KMS-11 (cell line): Measurements from ENCODE around the gene SPACA4.

Experiments used
- H2AFZ ChIP-seq: fragments of 200-600 bp; sonication (generic); 2 replicates; pipeline ENCODE4 v1.6.1; 2016; ENCODE audit warnings: antibody characterized with exemption, mixed run types, low read depth
- H3K27ac ChIP-seq: fragments of 200-600 bp; sonication (generic); 2 replicates; pipeline ENCODE4 v1.6.1; 2016; ENCODE audit warnings: mild to moderate bottlenecking, mixed run types
- H3K27me3 ChIP-seq: fragments of 200-600 bp; sonication (generic); 2 replicates; pipeline ENCODE4 v1.6.1; 2017; ENCODE audit warnings: mild to moderate bottlenecking, low read depth, mixed run types, moderate library complexity; ENCODE audit not compliant: insufficient read depth
- H3K36me3 ChIP-seq: fragments of 200-600 bp; sonication (generic); 2 replicates; pipeline ENCODE4 v1.6.1; 2017; ENCODE audit warnings: mild to moderate bottlenecking, mixed run types; ENCODE audit not compliant: insufficient read depth
- H3K4me1 ChIP-seq: fragments of 200-600 bp; sonication (generic); 2 replicates; pipeline ENCODE4 v1.6.1; 2016; ENCODE audit warnings: mild to moderate bottlenecking, low read depth, mixed run types; ENCODE audit not compliant: poor library complexity, severe bottlenecking
- H3K4me2 ChIP-seq: fragments of 200-600 bp; sonication (generic); 2 replicates; pipeline ENCODE4 v1.7.0; 2016; ENCODE audit warnings: mild to moderate bottlenecking, mixed run types
- H3K4me3 ChIP-seq: fragments of 200-600 bp; sonication (generic); IDR thresholded peaks from 2 replicates; pipeline ENCODE4 v1.6.1; 2017; ENCODE audit warnings: low read depth, low read length, mixed read lengths; ENCODE audit not compliant: insufficient read depth
- H3K79me2 ChIP-seq: fragments of 200-600 bp; sonication (generic); 2 replicates; pipeline ENCODE4 v1.6.1; 2016; ENCODE audit warnings: low read depth, mixed run types; ENCODE audit not compliant: insufficient read depth
- H3K9ac ChIP-seq: fragments of 200-600 bp; sonication (generic); 2 replicates; pipeline ENCODE4 v1.6.1; 2016; ENCODE audit warnings: mild to moderate bottlenecking, mixed run types
- H4K20me1 ChIP-seq: fragments of 200-600 bp; sonication (generic); 2 replicates; pipeline ENCODE4 v1.6.1; 2016; ENCODE audit warnings: mild to moderate bottlenecking, mixed run types; ENCODE audit not compliant: insufficient read depth
- TF ChIP-seq, protein P1 (sequence below): fragments of 200-600 bp; sonication (generic); conservative IDR thresholded peaks from 2 replicates; pipeline ENCODE4 v1.6.1; 2017; ENCODE audit warnings: low read depth, mild to moderate bottlenecking, antibody characterized with exemption, low read length, moderate library complexity, mixed read lengths

SPACA4 gene, protein sequence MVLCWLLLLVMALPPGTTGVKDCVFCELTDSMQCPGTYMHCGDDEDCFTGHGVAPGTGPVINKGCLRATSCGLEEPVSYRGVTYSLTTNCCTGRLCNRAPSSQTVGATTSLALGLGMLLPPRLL

GRCh38 chr19:48606463-48607358, at the start of gene SPACA4:
TSS of gene SPACA4 (plus strand) at chr19:48606742. CDS start at chr19:48606979, 237 bp downstream.
- TF ChIP-seq, protein P1, sequence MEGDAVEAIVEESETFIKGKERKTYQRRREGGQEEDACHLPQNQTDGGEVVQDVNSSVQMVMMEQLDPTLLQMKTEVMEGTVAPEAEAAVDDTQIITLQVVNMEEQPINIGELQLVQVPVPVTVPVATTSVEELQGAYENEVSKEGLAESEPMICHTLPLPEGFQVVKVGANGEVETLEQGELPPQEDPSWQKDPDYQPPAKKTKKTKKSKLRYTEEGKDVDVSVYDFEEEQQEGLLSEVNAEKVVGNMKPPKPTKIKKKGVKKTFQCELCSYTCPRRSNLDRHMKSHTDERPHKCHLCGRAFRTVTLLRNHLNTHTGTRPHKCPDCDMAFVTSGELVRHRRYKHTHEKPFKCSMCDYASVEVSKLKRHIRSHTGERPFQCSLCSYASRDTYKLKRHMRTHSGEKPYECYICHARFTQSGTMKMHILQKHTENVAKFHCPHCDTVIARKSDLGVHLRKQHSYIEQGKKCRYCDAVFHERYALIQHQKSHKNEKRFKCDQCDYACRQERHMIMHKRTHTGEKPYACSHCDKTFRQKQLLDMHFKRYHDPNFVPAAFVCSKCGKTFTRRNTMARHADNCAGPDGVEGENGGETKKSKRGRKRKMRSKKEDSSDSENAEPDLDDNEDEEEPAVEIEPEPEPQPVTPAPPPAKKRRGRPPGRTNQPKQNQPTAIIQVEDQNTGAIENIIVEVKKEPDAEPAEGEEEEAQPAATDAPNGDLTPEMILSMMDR, result no peak
- H3K79me2 ChIP-seq, result no peaks in the 10 kb centered on the region
- H4K20me1 ChIP-seq, result no peaks in the 10 kb centered on the region
- H3K4me2 ChIP-seq, result no peak within 1 kb of the TSS
- no peak within 1 kb of the TSS for H3K9ac ChIP-seq
- no peak within 1 kb of the TSS for H3K4me3 ChIP-seq
- H3K27ac ChIP-seq, result no peak within 1 kb of the TSS
- H3K36me3 ChIP-seq, result no peaks in the 10 kb centered on the region
- H3K4me1 ChIP-seq, result peaks cover 6% of the 10 kb centered on the region
- peaks cover 38% of the 10 kb centered on the region for H3K27me3 ChIP-seq
- H2AFZ ChIP-seq, result no peak within 1 kb of the TSS

GRCh38 chr19:48556825-48557224, 49.7 kb upstream of the SPACA4 start:
- Histone ChIP-seq H3K4me2 (no peak overlapping the region), H4K20me1 (no peaks in the 10 kb centered on the region), H3K4me3 (no peak overlapping the region), H3K36me3 (no peaks in the 10 kb centered on the region), H3K27ac (no peak overlapping the region), H3K79me2 (no peaks in the 10 kb centered on the region), H3K27me3 (peaks cover 70% of the 10 kb centered on the region), H3K9ac (no peak overlapping the region), H3K4me1 (no peaks in the 10 kb centered on the region), H2AFZ (no peak overlapping the region)
- TF ChIP-seq, protein P1, result no peak

DNA sequence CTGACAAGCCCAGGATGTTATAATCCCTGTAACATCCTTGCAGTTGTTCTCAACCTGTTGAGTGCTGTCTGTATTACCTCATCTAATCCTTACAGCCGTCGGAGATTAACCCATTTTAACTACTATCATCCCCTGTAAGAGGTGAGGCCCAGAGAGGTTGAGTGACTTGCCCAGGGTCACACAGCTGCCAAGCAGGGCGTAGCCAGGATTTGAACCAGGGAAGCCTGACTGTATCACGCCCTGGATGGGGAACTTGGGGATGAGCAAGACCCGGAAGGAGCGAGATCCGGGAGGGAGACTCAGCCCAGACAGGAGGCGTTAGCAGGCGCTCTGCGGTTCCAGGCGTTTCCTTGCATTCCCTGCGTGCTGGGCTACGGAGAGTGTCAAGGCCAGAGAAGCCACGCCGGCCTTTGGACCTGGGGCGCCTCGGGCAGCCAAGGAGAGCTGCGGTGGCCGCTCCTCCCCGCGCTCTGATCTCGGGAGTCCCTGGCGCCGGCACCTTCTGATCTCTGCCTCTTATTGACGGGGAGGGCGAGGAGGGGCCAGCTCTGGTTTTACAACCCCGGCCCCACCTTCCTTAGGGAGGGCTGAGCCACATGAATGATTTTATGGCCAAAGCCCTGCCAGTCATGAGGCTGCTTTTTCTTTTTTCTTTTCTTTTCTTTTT, 48.4 kb upstream of the SPACA4 start:
- Histone ChIP-seq H2AFZ (no peak overlapping the region), H3K27me3 (peaks cover 62% of the 10 kb centered on the region), H4K20me1 (no peaks in the 10 kb centered on the region), H3K27ac (no peak overlapping the region), H3K9ac (no peak overlapping the region), H3K4me2 (no peak overlapping the region), H3K79me2 (no peaks in the 10 kb centered on the region), H3K4me1 (no peaks in the 10 kb centered on the region), H3K4me3 (no peak overlapping the region), H3K36me3 (no peaks in the 10 kb centered on the region)
- TF ChIP-seq, protein P1, result no peak

DNA sequence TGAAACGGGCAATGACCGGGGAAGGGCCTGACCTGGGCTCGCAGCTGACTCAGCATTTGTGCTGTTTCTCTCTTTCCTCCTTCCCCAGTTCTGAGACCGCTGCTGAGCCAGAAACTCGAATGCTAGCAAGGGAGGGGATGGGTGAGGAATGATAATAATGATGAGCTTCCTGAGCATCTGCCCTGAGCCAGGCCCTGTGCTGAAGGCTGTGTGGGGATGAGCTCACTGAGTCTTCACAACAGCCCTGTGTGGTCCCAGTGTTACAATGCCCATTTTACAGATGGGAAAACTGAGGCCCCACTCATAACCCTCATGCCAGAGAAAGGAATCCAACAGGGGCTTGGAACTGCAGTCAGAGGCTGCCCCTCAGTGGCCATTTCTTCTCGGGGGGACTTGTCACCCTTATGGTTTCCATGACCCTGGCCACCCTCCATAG, 46.4 kb upstream of the SPACA4 start:
- Histone ChIP-seq H3K4me3 (no peak overlapping the region), H2AFZ (no peak overlapping the region), H3K27ac (no peak overlapping the region), H3K79me2 (no peaks in the 10 kb centered on the region), H3K27me3 (peaks cover 53% of the 10 kb centered on the region), H3K4me1 (no peaks in the 10 kb centered on the region), H3K4me2 (no peak overlapping the region), H3K9ac (no peak overlapping the region), H3K36me3 (no peaks in the 10 kb centered on the region), H4K20me1 (no peaks in the 10 kb centered on the region)
- TF ChIP-seq, protein P1, result no peak
